Measurements from ENCODE around the gene CENATAC.
"Not testable (repeated sequence)": the region's sequence is repeated elsewhere in the genome, so short reads cannot be mapped to it uniquely, and the experiment has no call there.

CENATAC gene

GRCh38 chr11:119056421-119056999, 58.6 kb downstream of the CENATAC start:
- peak; percentile 58 for DNase-seq

DNA sequence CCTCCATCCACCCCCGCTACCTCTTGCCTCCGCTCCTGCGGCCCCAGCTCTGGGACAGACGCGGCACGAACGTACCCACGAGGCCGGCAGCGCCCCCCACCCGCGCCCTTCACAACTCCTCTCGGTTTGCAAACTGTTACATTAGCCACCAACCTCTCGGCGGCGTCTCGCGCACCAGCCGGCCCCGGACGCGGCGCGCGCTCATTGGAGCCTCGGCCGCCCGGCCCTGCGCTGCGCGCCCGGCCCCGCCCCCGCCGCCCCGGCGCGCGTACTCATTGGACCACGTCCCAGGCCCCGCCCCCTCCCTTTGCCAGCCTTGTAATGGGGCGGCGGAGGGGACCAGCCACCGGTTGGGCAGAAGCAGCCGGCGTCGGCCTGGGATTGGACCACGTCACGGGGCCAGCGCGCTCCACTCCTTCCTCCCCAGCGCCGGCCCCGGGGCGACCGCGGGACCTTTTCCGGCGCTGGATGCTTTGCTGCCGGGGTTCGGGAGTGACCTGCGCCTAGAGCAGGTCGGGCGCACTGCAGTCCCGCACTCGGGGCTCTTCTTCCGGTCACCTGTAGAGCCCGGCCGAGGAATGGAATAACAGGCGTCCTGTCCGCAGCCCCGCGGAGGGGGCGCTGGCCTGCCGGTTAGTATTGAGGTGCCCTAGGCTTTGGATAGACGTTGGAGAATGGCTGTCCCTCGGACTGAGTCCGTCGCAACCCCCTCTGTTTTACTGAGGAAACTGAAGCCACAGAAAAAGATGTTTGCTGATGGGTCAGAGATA, 59.2 kb downstream of the CENATAC start, which contains the start of gene HYOU1:
Gene HYOU1 (minus strand): TSS at position 206 of the 770 bp plus-strand sequence. CDS start 1,045 bp downstream, outside the sequence.
- peak; percentile 98 for DNase-seq

- not testable (repeated sequence) for DNase-seq
These were observed 61.2 kb downstream of the CENATAC start for GRCh38 chr11:119059128-119059527.

GRCh38 chr11:119061256-119061655, 63.3 kb downstream of the CENATAC start:
- no peak for DNase-seq

GRCh38 chr11:119062779-119063178, 64.8 kb downstream of the CENATAC start:
- no peak for DNase-seq

DNA sequence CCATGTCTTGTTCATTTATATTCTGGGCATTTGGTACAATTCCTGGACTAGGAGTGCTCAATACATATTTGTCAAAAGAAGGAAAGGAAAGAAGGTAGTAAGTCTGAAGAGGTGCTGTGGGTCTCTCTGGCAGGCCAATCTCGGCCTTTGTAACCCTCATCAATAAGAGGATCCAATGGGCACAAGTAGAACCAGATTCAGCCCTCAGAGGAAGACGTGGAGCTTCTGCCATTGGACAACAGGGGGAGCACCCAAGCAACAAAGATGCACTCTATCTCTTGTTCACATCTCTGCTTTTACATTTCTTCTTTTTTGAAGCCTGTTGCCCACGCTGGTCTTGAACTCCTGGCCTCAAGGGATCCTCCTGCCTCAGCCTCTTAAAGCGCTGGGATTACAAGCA, 67.4 kb downstream of the CENATAC start:
- peak; percentile 48 for DNase-seq
